GM12865 (cell line): ENCODE data around the gene SPECC1L.

Experiments used
- DNase-seq: peaks from one replicate; pipeline ENCODE4 v3.0.0; 2010; ENCODE audit warnings: low read depth
- H3K4me3 ChIP-seq: 2 replicates; pipeline ENCODE4 v1.5.1; 2011; ENCODE audit warnings: mild to moderate bottlenecking, low read depth, low read length, control low read depth
- CTCF ChIP-seq: IDR thresholded peaks from 2 replicates; pipeline ENCODE4 v1.5.1; 2011; ENCODE audit warnings: low read length, control low read depth, low read depth, inconsistent platforms; ENCODE audit not compliant: insufficient read depth; ENCODE audit errors: missing control alignments

The SPECC1L gene

GRCh38 chr22:24331468-24332440 lies 61.1 kb downstream of the SPECC1L start:
- no peak for DNase-seq
- H3K4me3 ChIP-seq = no peak overlapping the region
- no peak for TF ChIP-seq CTCF

- H3K4me3 ChIP-seq = no peak overlapping the region
- no peak for TF ChIP-seq CTCF
- no peak for DNase-seq
Observed at GRCh38 chr22:24333301-24333700, 62.7 kb downstream of the SPECC1L start.

- H3K4me3 ChIP-seq = no peak overlapping the region
- no peak for TF ChIP-seq CTCF
- DNase-seq = no peak
Observed at GRCh38 chr22:24335496-24335895, 64.9 kb downstream of the SPECC1L start.

- no peak for TF ChIP-seq CTCF
- H3K4me3 ChIP-seq = no peak overlapping the region
- no peak for DNase-seq
Observed at GRCh38 chr22:24337894-24338645, 67.4 kb downstream of the SPECC1L start.

GRCh38 chr22:24338726-24339451 lies 68.3 kb downstream of the SPECC1L start:
- no peak for DNase-seq
- no peak overlapping the region for H3K4me3 ChIP-seq
- no peak for TF ChIP-seq CTCF

- no peak overlapping the region for H3K4me3 ChIP-seq
- no peak for TF ChIP-seq CTCF
- DNase-seq = no peak
Observed at GRCh38 chr22:24339452-24339747, 68.8 kb downstream of the SPECC1L start.
